PC-3 (cell line): ENCODE data around the gene ASCC2. TPM values are rescaled to one million over a fixed set of nuclear protein-coding genes. Genes with fewer than 3 reads are reported as not detected.

Source experiments
- ATAC-seq: fragments of 200-7000 bp; cut with Tn5 transposase; 2 replicates; pipeline ENCODE4 v1.9.1; 2020; ENCODE audit warnings: mild to moderate bottlenecking, moderate library complexity
- BruUV-seq: library from RNA; stranded (reverse); fragments of 400-500 nt; replicated peaks from 2 replicates; lab custom pipeline; 2021; lab: Mats Ljungman, UMichigan
- CTCF ChIA-PET: fragments of 300-600 bp; sonication (Branson Sonifier 250); formaldehyde crosslinking; loops from one replicate; lab custom pipeline; 2022; ENCODE audit warnings: antibody characterized with exemption; lab: Charles Lee
- POLR2A ChIA-PET: fragments of 300-600 bp; sonication (Branson Sonifier 250); formaldehyde crosslinking; loops from one replicate; lab custom pipeline; 2022; ENCODE audit warnings: antibody characterized with exemption; ENCODE audit not compliant: unreplicated experiment; lab: Charles Lee
- DNase-seq: peaks from one replicate; pipeline ENCODE4 v3.0.0-alpha.2; 2015
- H2AFZ ChIP-seq: fragments of 300-600 bp; sonication (generic); 2 replicates; pipeline ENCODE4 v1.6.0; 2016; ENCODE audit warnings: antibody characterized with exemption, low read length
- H3F3A ChIP-seq: fragments of 300-600 bp; sonication (generic); one replicate; pipeline ENCODE4 v1.6.0; 2017; ENCODE audit warnings: antibody characterized with exemption, low read length, control low read depth, mild to moderate bottlenecking; ENCODE audit not compliant: unreplicated experiment
- H3K27ac ChIP-seq: fragments of 300-600 bp; sonication (generic); 2 replicates; pipeline ENCODE4 v1.5.1; 2016; ENCODE audit warnings: mild to moderate bottlenecking, low read length
- H3K27me3 ChIP-seq: fragments of 300-600 bp; sonication (generic); 2 replicates; pipeline ENCODE4 v1.6.1; 2016; ENCODE audit warnings: low read length, mixed read lengths
- H3K36me3 ChIP-seq: fragments of 300-600 bp; sonication (generic); 2 replicates; pipeline ENCODE4 v1.6.1; 2016; ENCODE audit warnings: low read depth, mixed run types, low read length, mixed read lengths
- H3K4me1 ChIP-seq: fragments of 300-600 bp; sonication (generic); 2 replicates; pipeline ENCODE4 v1.5.1; 2016; ENCODE audit warnings: low read length; ENCODE audit not compliant: insufficient read depth
- H3K4me2 ChIP-seq: fragments of 300-600 bp; sonication (generic); 2 replicates; pipeline ENCODE4 v1.6.0; 2016; ENCODE audit warnings: low read length
- H3K4me3 ChIP-seq: fragments of 300-600 bp; sonication (generic); 2 replicates; pipeline ENCODE4 v1.5.1; 2016; ENCODE audit warnings: mild to moderate bottlenecking, low read length, mixed read lengths
- H3K79me2 ChIP-seq: fragments of 300-600 bp; sonication (generic); 2 replicates; pipeline ENCODE4 v1.6.1; 2017; ENCODE audit warnings: low read length, mixed read lengths
- H3K9ac ChIP-seq: fragments of 300-600 bp; sonication (generic); 2 replicates; pipeline ENCODE4 v1.6.0; 2016; ENCODE audit warnings: mild to moderate bottlenecking, low read length
- H3K9me2 ChIP-seq: fragments of 300-600 bp; sonication (generic); replicated peaks from 2 replicates; pipeline ENCODE4 v1.6.1; 2016; ENCODE audit warnings: mixed run types, low read length, mixed read lengths
- H3K9me3 ChIP-seq: fragments of 300-600 bp; sonication (generic); 2 replicates; pipeline ENCODE4 v1.6.1; 2016; ENCODE audit warnings: low read length, mixed read lengths
- H4K20me1 ChIP-seq: fragments of 300-600 bp; sonication (generic); 2 replicates; pipeline ENCODE4 v1.6.1; 2016; ENCODE audit warnings: low read length, mixed read lengths
- CTCF ChIP-seq: fragments of 300-600 bp; sonication (generic); conservative IDR thresholded peaks from 2 replicates; pipeline ENCODE4 v1.5.1; 2017; ENCODE audit warnings: antibody characterized with exemption, low read depth, mild to moderate bottlenecking, low read length
- EZH2 ChIP-seq: fragments of 300-600 bp; sonication (generic); IDR thresholded peaks from one replicate; pipeline ENCODE4 v1.6.1; 2017; ENCODE audit warnings: antibody characterized with exemption, mild to moderate bottlenecking, low read length; ENCODE audit not compliant: unreplicated experiment
- EZH2phosphoT487 ChIP-seq: fragments of 300-600 bp; sonication (generic); IDR thresholded peaks from 2 replicates; pipeline ENCODE4 v1.6.1; 2018; ENCODE audit warnings: mild to moderate bottlenecking, antibody characterized with exemption, low read length, borderline replicate concordance
- intact Hi-C: fragments of 100-400 bp; cut with micrococcal nuclease; formaldehyde crosslinking; loops from 2 replicates; pipeline ENCODE4 v1.9.0; 2023
- total RNA-seq: library from RNA; depleted of rRNA; stranded (reverse); fragments of >200 nt; gene quantifications from 2 replicates; pipeline ENCODE4 v1.2.3, GENCODE V29; 2014

The ASCC2 gene
- total RNA-seq, 1 experiment from 2014 or later: 37.0 TPM

- ATAC-seq (no peak), DNase-seq (no peak)
- Histone ChIP-seq H3K9me3 (no peaks in the 10 kb centered on the region), H2AFZ (no peak overlapping the region), H4K20me1 (peaks cover 20% of the 10 kb centered on the region), H3K79me2 (peaks cover 82% of the 10 kb centered on the region), H3K9ac (no peak overlapping the region), H3K4me2 (no peak overlapping the region), H3K9me2 (no peaks in the 10 kb centered on the region), H3K27ac (no peak overlapping the region), H3K4me1 (peaks cover 10% of the 10 kb centered on the region; the same call in 1 of the 2 replicates), H3K36me3 (no peaks in the 10 kb centered on the region), H3F3A (no peaks in the 10 kb centered on the region), H3K27me3 (no peaks in the 10 kb centered on the region), H3K4me3 (no peak overlapping the region)
- POLR2A ChIA-PET: interaction anchor here (0.6 kb wide), 1 partner anchor 84 kb away, joined by 11 read pairs; no protein-coding TSS in a partner anchor
- CTCF ChIA-PET: no interaction called here
- TF ChIP-seq EZH2phosphoT487 (no peak), EZH2 (no peak), CTCF (no peak)
- BruUV-seq: no TSS peak
- intact Hi-C loops: loop anchor here (10.0 kb wide), 1 partner anchor 118 kb away; no protein-coding TSS in a partner anchor
These were observed 48.5 kb upstream of the ASCC2 start for GRCh38 chr22:29886596-29886995.

- Histone ChIP-seq H3K4me2 (no peak overlapping the region), H3F3A (no peaks in the 10 kb centered on the region), H3K4me3 (no peak overlapping the region), H4K20me1 (peaks cover 20% of the 10 kb centered on the region), H3K9me2 (no peaks in the 10 kb centered on the region), H3K4me1 (peaks cover 10% of the 10 kb centered on the region; the same call in 1 of the 2 replicates), H3K27me3 (no peaks in the 10 kb centered on the region), H2AFZ (no peak overlapping the region), H3K9ac (no peak overlapping the region), H3K79me2 (peaks cover 74% of the 10 kb centered on the region), H3K36me3 (no peaks in the 10 kb centered on the region), H3K9me3 (no peaks in the 10 kb centered on the region), H3K27ac (no peak overlapping the region)
- intact Hi-C loops: loop anchor here (10.0 kb wide), 1 partner anchor 119 kb away; no protein-coding TSS in a partner anchor
- ChIA-PET CTCF (no interaction called here), POLR2A (no interaction called here)
- no TSS peak for BruUV-seq
- ATAC-seq: no peak
- no peak for DNase-seq
- TF ChIP-seq CTCF (no peak), EZH2phosphoT487 (no peak), EZH2 (no peak)
These were observed 47.5 kb upstream of the ASCC2 start for GRCh38 chr22:29885610-29886009.

GRCh38 chr22:29883775-29884097 lies 45.7 kb upstream of the ASCC2 start:
- DNase-seq (no peak), ATAC-seq (no peak)
- Histone ChIP-seq H3K4me2 (peak overlapping the region; percentile 79), H3K36me3 (no peaks in the 10 kb centered on the region), H2AFZ (peak overlapping the region; percentile 84; the same call in 1 of the 2 replicates), H3K79me2 (peaks cover 57% of the 10 kb centered on the region), H3K9me3 (no peaks in the 10 kb centered on the region), H3K27me3 (no peaks in the 10 kb centered on the region), H3K9ac (peak overlapping the region; percentile 91), H4K20me1 (peaks cover 20% of the 10 kb centered on the region), H3K9me2 (no peaks in the 10 kb centered on the region), H3F3A (no peaks in the 10 kb centered on the region), H3K27ac (no peak overlapping the region), H3K4me3 (peak overlapping the region; percentile 86), H3K4me1 (peaks cover 10% of the 10 kb centered on the region; the same call in 1 of the 2 replicates)
- ChIA-PET CTCF (interaction anchor here (0.6 to 1.6 kb wide), 10 partner anchors 24 to 1100 kb away, joined by 3 to 10 read pairs (median 7); partner anchors contain the start of gene ASCC2), POLR2A (interaction anchor here (0.6 kb wide), 1 partner anchor 133 kb away, joined by 10 read pairs; no protein-coding TSS in a partner anchor)
- no TSS peak for BruUV-seq
- TF ChIP-seq EZH2phosphoT487 (no peak), EZH2 (no peak), CTCF (no peak)
- intact Hi-C loops: loop anchor here (2.0 to 10.0 kb wide), 2 partner anchors 41 to 121 kb away; no protein-coding TSS in a partner anchor
